ENCODE results near the gene OR4K2.
"Not testable (repeated sequence)": the region's sequence is repeated elsewhere in the genome, so short reads cannot be mapped to it uniquely, and the experiment has no call there.

OR4K2 gene

DNA sequence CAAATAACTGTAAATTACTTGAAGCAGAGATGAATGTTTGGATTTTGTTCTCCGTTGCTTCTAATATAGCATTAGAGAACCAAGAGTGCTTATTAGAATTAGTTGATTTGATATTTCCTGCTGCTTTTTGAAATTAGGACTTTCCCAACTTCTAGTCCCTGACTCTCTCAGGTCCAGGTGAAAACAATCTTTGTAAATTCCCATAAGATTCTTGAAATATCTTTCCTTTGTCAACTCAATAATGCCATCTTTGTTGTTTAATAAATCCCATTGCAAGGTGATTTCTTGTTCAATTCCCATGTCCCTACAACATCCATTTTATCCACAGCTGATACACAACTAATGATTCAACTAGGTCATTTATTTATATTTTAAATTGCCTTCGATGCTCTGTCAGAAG lies at the start of gene OR4K2:
TSS of gene OR4K2 (plus strand) at position 301 of the 400 bp plus-strand sequence. CDS start 1,126 bp downstream, outside the sequence.
- no peak for DNase-seq

GRCh38 chr14:19827626-19828244 lies 47.2 kb upstream of the OR4K2 start:
- not testable (repeated sequence) for DNase-seq

DNA sequence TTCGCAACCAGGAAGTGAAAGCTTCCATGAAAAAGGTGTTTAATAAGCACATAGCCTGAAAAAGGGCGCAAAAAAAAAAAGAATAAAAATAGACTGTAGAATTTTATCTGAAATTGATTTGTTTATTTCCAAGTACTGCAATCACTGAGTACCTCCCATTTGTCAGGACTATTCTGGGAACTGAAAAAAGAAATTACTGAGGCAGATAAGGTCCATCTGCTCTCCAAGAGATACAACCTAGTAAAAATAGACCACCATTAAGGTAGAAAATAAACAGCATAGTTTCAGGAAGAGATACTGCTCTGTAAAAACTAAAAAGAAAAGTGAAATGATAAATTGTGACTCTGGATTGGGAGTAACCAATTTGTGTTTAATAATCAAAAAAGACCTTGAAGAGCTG lies 46.6 kb upstream of the OR4K2 start:
- no peak for DNase-seq

DNA sequence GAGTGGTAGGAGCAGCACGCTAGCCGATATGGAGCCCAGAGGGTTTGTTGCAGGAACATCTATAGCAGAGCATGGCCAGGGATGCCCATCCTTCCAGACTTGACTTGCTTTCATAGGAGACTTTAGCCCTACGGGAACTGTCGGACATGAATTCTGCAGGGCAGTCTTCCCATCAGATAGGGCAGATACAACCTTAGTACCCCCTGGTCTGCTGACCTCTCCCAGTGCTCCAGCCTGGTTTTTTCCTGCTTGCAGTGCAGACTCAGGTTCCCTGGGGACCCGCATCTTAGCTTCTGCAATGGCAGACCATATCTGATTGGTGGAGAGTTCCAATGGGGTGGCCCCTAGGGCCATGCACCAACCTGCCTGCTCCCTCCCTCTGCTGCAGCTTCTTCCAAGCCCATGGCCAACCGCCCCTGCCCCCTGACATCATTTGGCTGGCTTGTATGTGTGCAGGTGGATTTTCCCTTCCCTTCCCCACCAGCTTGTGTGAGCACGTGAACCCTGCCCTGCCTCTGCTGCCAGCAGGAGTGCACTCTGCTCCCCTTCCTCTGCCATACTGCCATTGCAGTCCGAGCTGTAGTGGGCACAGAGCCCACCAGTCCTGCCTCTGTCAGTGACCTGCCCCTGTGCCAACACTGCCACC lies 40.6 kb upstream of the OR4K2 start:
- DNase-seq: not testable (repeated sequence)

DNA sequence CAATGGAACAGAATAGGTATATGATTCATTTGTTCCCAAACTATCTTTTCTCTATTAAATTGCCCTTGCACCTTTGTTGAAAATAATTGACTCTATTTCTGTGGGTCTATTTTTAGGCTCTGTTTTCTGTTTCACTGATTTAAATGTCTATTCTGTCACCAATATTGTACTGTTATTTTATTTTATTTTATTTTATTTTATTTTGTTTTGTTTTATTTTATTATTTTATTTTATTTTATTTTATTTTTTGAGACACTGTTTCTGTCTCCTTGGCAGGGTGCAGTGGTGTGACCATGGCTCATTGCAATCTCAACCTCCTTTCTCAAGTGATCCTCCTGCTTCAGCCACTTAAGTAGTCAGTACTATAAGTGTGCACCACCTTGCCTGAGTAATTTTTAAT lies 36.5 kb upstream of the OR4K2 start:
- DNase-seq: no peak

- no peak for DNase-seq
Observed at GRCh38 chr14:19851365-19851764, 23.6 kb upstream of the OR4K2 start.

GRCh38 chr14:19866061-19866669 lies 8.8 kb upstream of the OR4K2 start:
- DNase-seq: not testable (repeated sequence)

DNA sequence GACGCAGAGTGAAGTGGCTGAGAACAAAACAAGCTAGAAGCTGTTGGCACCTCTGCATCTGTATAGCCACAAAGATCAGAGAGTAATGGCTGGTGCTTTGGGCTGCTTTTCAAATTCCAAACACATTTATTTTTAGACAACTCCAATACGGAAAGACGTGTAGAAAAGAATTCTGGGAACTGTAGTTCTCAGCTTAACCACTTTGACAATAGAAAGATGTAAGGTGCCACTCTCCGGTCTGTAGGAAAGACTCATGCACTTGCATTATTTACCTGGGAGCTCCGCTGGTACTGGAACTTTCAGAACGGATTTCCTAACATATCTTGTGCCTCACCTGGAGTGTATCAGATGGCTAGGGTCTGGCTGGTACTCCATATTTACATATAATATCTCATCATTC lies 1.8 kb upstream of the OR4K2 start:
- no peak for DNase-seq

- DNase-seq: peak; percentile 64
Observed at GRCh38 chr14:19878029-19878642, 3.2 kb downstream of the OR4K2 start.

GRCh38 chr14:19895282-19895681 lies 20.3 kb downstream of the OR4K2 start:
- no peak for DNase-seq

GRCh38 chr14:19900999-19901398 lies 26.1 kb downstream of the OR4K2 start:
- DNase-seq: no peak

- no peak for DNase-seq
Observed at GRCh38 chr14:19902409-19902808, 27.5 kb downstream of the OR4K2 start.

GRCh38 chr14:19906665-19907064 lies 31.7 kb downstream of the OR4K2 start:
- DNase-seq: no peak

DNA sequence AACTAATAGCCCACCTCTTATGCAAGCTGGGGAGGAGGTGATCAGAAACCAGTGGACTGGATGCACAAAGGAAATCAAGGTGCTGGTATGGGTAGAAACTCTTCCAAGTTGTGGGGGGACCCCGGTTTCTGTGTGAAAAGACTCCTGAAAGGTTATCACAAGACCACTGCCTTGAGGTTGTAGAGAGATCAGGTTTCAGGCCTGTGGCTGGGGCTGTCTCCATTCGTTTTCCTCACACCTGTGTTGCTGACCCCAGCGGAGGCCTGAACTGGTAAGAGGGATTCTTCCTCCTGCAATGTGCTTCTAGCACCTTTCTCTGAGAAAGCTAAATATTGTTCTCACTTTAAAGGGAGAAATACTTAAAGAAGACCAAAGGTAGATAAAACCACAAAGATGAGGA lies 36.2 kb downstream of the OR4K2 start:
- DNase-seq: no peak

DNA sequence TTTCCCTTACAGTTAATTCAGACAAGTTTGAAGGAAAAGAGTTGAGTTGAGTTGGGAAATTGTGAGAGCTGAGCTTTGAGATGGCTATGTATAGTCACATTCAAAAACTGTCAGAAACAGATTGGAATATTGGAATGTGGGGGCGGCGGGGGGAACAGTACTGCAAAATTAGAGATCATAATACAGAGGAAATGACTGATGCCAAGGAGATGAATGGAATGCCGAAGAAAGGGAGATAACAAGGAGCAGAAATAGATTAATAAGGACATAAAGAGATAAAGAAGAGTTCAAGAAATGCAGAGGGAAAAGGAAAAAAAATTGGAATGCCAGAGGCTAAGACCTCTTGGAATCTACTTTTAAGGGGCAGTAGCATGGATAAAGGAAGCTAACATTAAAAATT lies 42.3 kb downstream of the OR4K2 start:
- no peak for DNase-seq

- no peak for DNase-seq
Observed at GRCh38 chr14:19917955-19918518, 43.1 kb downstream of the OR4K2 start.

- DNase-seq: no peak
Observed at GRCh38 chr14:19918553-19919264, 43.8 kb downstream of the OR4K2 start.

DNA sequence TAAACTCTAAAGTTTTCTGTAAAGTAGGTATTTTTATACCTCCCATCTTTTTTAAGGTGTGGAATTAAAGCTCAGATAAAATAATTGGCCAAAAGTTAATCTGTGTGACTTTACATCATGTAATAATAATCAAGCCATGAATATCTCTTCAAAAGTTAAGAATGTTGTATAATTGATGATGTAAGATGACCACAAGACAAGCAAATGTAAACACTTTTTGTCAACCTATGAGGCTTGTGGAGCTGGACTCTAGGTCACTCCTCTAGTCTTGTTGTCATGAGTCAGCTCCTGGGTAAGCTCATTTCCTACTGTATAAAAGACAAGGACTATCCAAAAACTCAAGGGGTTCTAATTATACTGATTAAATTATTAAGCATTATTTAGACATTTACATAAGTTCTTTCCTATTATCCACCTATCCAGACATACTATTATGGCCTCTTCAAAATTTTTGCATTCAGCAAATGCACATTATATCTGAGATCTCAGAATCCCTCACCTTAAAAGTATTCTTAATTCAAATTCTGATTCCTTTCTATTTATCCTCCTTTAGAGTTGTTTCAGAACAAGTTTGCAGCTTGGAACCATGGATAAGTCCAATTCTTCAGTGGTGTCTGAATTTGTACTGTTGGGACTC lies 45.2 kb downstream of the OR4K2 start, which contains the start of gene OR4K5:
TSS of gene OR4K5 (plus strand) at position 587 of the 637 bp plus-strand sequence. CDS start at position 587, 0 bp downstream.
- DNase-seq: no peak

DNA sequence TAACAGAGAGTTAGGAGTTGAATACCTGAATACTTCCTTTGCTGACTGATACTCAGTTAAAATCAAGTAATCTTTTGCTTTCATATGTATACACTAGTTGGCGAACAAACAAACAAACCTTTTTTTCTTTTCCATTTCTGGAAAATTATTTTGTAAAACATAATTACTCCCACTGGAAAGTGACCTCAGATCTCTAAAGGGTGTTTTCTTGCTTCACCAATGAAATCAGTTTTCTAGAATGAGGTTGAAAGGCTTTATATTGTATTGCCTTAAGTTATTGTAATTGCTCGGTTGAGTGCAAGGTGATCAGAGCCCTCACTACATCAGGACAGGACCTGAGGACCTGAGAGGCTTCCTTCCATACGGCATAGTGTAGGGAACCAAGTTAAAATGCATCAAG lies 55.7 kb downstream of the OR4K2 start, which contains the start of gene OR4K1:
TSS of gene OR4K1 (plus strand) at position 301 of the 400 bp plus-strand sequence. CDS start 4,750 bp downstream, outside the sequence.
- no peak for DNase-seq

Data from hematopoietic multipotent progenitor cell treated with erythropoietin and hydrocortisone succinate and interleukin-3 and kit ligand, for 8 days (in vitro differentiated cells).